Endothelial cell of umbilical vein (primary cell): ENCODE data around the gene GLI2. TPM values are rescaled to one million over a fixed set of nuclear protein-coding genes. Genes with fewer than 3 reads are reported as not detected.

Experiments
- BruUV-seq: library from RNA; stranded (reverse); fragments of 400-500 nt; replicated peaks from 2 replicates; lab custom pipeline; 2021; lab: Mats Ljungman, UMichigan
- CTCF ChIA-PET: fragments of 300-600, 350-600 bp; sonication (Branson Sonifier 250); formaldehyde crosslinking; loops from one replicate; lab custom pipeline; 2021; ENCODE audit warnings: antibody characterized with exemption, inconsistent platforms; lab: Charles Lee
- POLR2A ChIA-PET: fragments of 300-600, 350-600 bp; sonication (Branson Sonifier 250); formaldehyde crosslinking; loops from one replicate; lab custom pipeline; 2021; ENCODE audit warnings: antibody characterized with exemption, inconsistent platforms; lab: Charles Lee
- DNase-seq: peaks from one replicate; pipeline ENCODE4 v3.0.0-alpha.2; 2011; ENCODE audit warnings: low read depth, low spot score
- FAIRE-seq: peaks from 2 replicates; lab custom pipeline; 2011; peaks lifted over from hg19 to GRCh38; lab: Jason Lieb, UNC
- H2AFZ ChIP-seq: 2 replicates; pipeline ENCODE4 v1.6.0; 2012; ENCODE audit warnings: low read depth, low read length, control low read depth, inconsistent platforms
- H3K27ac ChIP-seq: 2 replicates; pipeline ENCODE4 v1.5.1; 2011; ENCODE audit warnings: low read depth, mild to moderate bottlenecking, control low read depth, low read length, moderate library complexity; ENCODE audit not compliant: insufficient read depth
- H3K27me3 ChIP-seq, 2 experiments: 2 replicates each; pipeline versions ENCODE4 v1.6.0 to v1.6.1; 2011; ENCODE audit warnings: low read length in 2 of 2, mixed read lengths in 1 of 2; ENCODE audit not compliant: control insufficient read depth in 2 of 2, insufficient read depth in 2 of 2
- H3K36me3 ChIP-seq, 2 experiments: 2 replicates in 1 of 2; 3 replicates in 1 of 2; pipeline ENCODE4 v1.5.1; 2011; ENCODE audit warnings: low read length in 2 of 2, mild to moderate bottlenecking in 1 of 2, moderate library complexity in 1 of 2; ENCODE audit not compliant: control insufficient read depth in 2 of 2, insufficient read depth in 2 of 2; ENCODE audit errors: extremely low read depth in 1 of 2
- H3K4me1 ChIP-seq: 3 replicates; pipeline ENCODE4 v1.5.1; 2011; ENCODE audit warnings: mild to moderate bottlenecking, low read length; ENCODE audit not compliant: control insufficient read depth, insufficient read depth; ENCODE audit errors: extremely low read depth
- H3K4me2 ChIP-seq: 2 replicates; pipeline ENCODE4 v1.6.1; 2011; ENCODE audit warnings: low read length, control low read depth, mixed read lengths; ENCODE audit not compliant: insufficient read depth
- H3K4me3 ChIP-seq, 3 experiments: fragments of 200-600 bp in 1 of 3; sonication (generic), shearing (Covaris generic) in 1 of 3; replicated peaks in 1 of 3; 2 replicates each; pipeline ENCODE4 v1.5.1; 2011 to 2016; ENCODE audit warnings: control low read depth in 3 of 3, low read length in 3 of 3, mild to moderate bottlenecking in 2 of 3, inconsistent platforms in 1 of 3, low read depth in 1 of 3, moderate library complexity in 1 of 3; ENCODE audit not compliant: insufficient read depth in 1 of 3
- H3K79me2 ChIP-seq: 2 replicates; pipeline ENCODE4 v1.6.0; 2012; ENCODE audit warnings: low read length, inconsistent platforms; ENCODE audit not compliant: control insufficient read depth, insufficient read depth
- H3K9ac ChIP-seq: replicated peaks from 2 replicates; pipeline ENCODE3; 2011; ENCODE audit warnings: low read length, control low read depth; ENCODE audit not compliant: insufficient read depth; ENCODE audit errors: extremely low read depth
- H3K9me1 ChIP-seq: replicated peaks from 3 replicates; pipeline ENCODE4 v1.6.0; 2011; ENCODE audit warnings: mild to moderate bottlenecking, low read length; ENCODE audit not compliant: control insufficient read depth, insufficient read depth; ENCODE audit errors: extremely low read depth
- H3K9me3 ChIP-seq: replicated peaks from 2 replicates; pipeline ENCODE4 v1.5.1; 2012; ENCODE audit warnings: low read length, inconsistent platforms; ENCODE audit not compliant: control insufficient read depth, insufficient read depth
- H4K20me1 ChIP-seq: replicated peaks from 2 replicates; pipeline ENCODE3; 2011; ENCODE audit warnings: mild to moderate bottlenecking, low read length; ENCODE audit not compliant: control insufficient read depth, insufficient read depth; ENCODE audit errors: extremely low read depth
- EZH2 ChIP-seq: IDR thresholded peaks from 2 replicates; pipeline ENCODE4 v1.6.1; 2012; ENCODE audit warnings: borderline replicate concordance, low read depth, mild to moderate bottlenecking, moderate library complexity, low read length, inconsistent platforms; ENCODE audit not compliant: severe bottlenecking
- GATA2 ChIP-seq: IDR thresholded peaks from 2 replicates; pipeline ENCODE4 v1.7.0; 2011; ENCODE audit warnings: low read depth, mild to moderate bottlenecking, moderate library complexity, mixed read lengths, low read length; ENCODE audit not compliant: insufficient read length, insufficient read depth
- JUN ChIP-seq: IDR thresholded peaks from 2 replicates; pipeline ENCODE4 v1.6.1; 2011; ENCODE audit warnings: borderline replicate concordance, low read depth; ENCODE audit not compliant: insufficient read length, insufficient read depth
- POLR2A ChIP-seq: IDR thresholded peaks from 2 replicates; pipeline ENCODE4 v1.6.1; 2012; ENCODE audit warnings: low read depth, mild to moderate bottlenecking, control low read depth, low read length
- dilution Hi-C: fragments of 300-500 bp; cut with MboI; formaldehyde crosslinking; loops from one replicate; pipeline ENCODE4 v1.15.0; 2019; ENCODE audit warnings: low sequenced_read_pairs; ENCODE audit not compliant: extremely low pct_ligation_motif_present
- intact Hi-C: fragments of 100-400 bp; cut with micrococcal nuclease; formaldehyde crosslinking; loops from one replicate; pipeline ENCODE4 v1.10.0; 2022
- polyA plus RNA-seq, 4 experiments: library from polyadenylated mRNA; depleted of rRNA in 3 of 4; stranded (reverse) in 3 of 4; unstranded in 1 of 4; fragments of >200 nt; gene quantifications; 2 replicates each; pipeline versions ENCODE4 v1.2.1 to v1.2.3, GENCODE V29; 2011 to 2012; ENCODE audit warnings: missing spikeins in 1 of 4
- total RNA-seq: library from RNA; stranded (reverse); gene quantifications from 2 replicates; pipeline ENCODE4 v1.2.3, GENCODE V29; 2021

GLI2 gene
- total and polyA plus RNA-seq, 2 donors (not counting 3 experiments of a cell fraction or from before 2014, with no cell fraction given), result 0.13 TPM; not detected in 1

DNA sequence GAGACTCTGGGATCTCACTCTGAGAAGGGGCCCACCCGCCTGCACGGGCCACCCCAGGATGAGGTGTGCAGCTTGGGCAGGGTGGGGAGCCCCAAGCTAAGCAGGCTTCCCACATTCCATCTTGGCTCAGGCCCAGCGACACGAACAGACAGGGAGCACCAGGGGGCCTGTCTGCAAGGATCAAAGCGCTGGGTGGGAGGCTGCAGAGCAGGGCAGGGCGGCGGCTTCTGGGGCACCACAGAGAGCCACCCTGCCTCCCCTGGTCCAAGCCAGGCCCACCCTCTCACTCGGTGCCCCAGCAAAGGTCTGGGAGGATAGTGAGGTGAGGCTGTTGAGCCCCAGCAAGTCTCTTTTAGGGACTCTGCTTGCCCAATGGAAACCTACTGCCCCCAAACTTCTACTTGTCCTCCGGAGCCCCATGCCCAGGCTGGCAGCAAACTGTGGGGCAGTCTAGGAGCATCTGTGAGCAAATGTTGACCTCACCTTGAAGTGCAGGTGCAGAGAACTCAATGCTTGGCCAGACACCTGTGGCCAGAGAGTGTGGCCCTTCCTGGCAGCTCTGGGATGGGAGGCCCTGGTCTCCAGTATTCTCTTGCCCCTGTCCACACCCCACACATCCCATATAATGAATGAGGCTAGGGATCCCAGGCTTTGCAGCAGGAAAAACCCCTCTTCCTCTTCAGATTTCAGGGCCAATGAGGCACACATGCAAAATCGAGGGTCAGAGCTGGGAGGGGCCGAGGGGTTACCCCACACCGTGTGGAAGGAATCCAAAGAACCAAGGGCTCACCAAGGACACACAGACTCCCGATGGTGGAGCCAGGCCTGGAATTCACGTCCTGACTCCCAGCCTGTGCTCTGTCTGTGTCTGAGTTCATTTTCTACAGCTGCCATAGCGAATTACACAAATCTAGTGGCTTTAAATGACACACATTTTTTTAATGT, 18.8 kb upstream of the GLI2 start:
- peaks cover 7 to 12% of the 10 kb centered on the region in 2 experiments for H3K27me3 ChIP-seq
- H3K4me1 ChIP-seq, result peaks cover under 1% of the 10 kb centered on the region
- DNase-seq (no peak), FAIRE-seq (no peak)
- no peak overlapping the region for H3K4me3 ChIP-seq
- H3K9ac ChIP-seq, result no peak overlapping the region
- no peaks in the 10 kb centered on the region for H3K79me2 ChIP-seq
- BruUV-seq, result no TSS peak
- H3K4me2 ChIP-seq, result no peak overlapping the region
- no peak overlapping the region for H2AFZ ChIP-seq
- no peaks in the 10 kb centered on the region for H3K9me1 ChIP-seq
- ChIA-PET POLR2A (no interaction called here), CTCF (interaction anchor here (1.0 to 1.3 kb wide), 2 partner anchors 9 to 21 kb away, joined by 3 to 5 read pairs; no protein-coding TSS in a partner anchor)
- no peaks in the 10 kb centered on the region for H3K36me3 ChIP-seq
- no peaks in the 10 kb centered on the region for H3K9me3 ChIP-seq
- TF ChIP-seq GATA2 (no peak), JUN (no peak), POLR2A (no peak)
- no peak overlapping the region for H3K27ac ChIP-seq
- no peaks in the 10 kb centered on the region for H4K20me1 ChIP-seq
- intact Hi-C loops, result no loop called here
- dilution Hi-C loops, result no loop called here

GRCh38 chr2:120719491-120719890, 16.2 kb upstream of the GLI2 start:
- DNase-seq (no peak), FAIRE-seq (no peak)
- intact Hi-C loops (no loop called here), dilution Hi-C loops (no loop called here)
- Histone ChIP-seq H3K27me3 (no peaks in the 10 kb centered on the region), H3K79me2 (no peaks in the 10 kb centered on the region), H3K4me3 (no peak overlapping the region), H3K36me3 (no peaks in the 10 kb centered on the region), H4K20me1 (no peaks in the 10 kb centered on the region), H3K4me1 (peaks cover 15% of the 10 kb centered on the region), H3K27ac (no peak overlapping the region), H2AFZ (no peak overlapping the region), H3K4me2 (no peak overlapping the region), H3K9ac (no peak overlapping the region), H3K9me3 (no peaks in the 10 kb centered on the region), H3K9me1 (no peaks in the 10 kb centered on the region)
- POLR2A ChIA-PET, result no interaction called here
- no TSS peak for BruUV-seq
- TF ChIP-seq EZH2, result no peak
- CTCF ChIA-PET, result no interaction called here
